CD4-positive, alpha-beta memory T cell (primary cell): ENCODE measurements around the gene STX8. TPM values are rescaled to one million over a fixed set of nuclear protein-coding genes. Genes with fewer than 3 reads are reported as not detected.

Experiments
- CTCF ChIA-PET: fragments of 350-600 bp; sonication (Branson Sonifier 250); formaldehyde crosslinking; loops from one replicate; lab custom pipeline; 2021; ENCODE audit warnings: inconsistent platforms; ENCODE audit not compliant: partially characterized antibody; lab: Charles Lee
- POLR2A ChIA-PET: fragments of 350-600 bp; sonication (Branson Sonifier 250); formaldehyde crosslinking; loops from one replicate; lab custom pipeline; 2021; ENCODE audit not compliant: partially characterized antibody; lab: Charles Lee
- DNase-seq, 5 donors: peaks; one replicate each; pipeline versions ENCODE4 v3.0.0 to v3.0.0-alpha.2; 2020 to 2022; ENCODE audit warnings: mixed read lengths in 1 of 5
- H3K27ac ChIP-seq: one replicate; pipeline ENCODE4 v1.7.0; 2013; ENCODE audit warnings: low read depth, low read length
- H3K27me3 ChIP-seq: 2 replicates; pipeline ENCODE4 v1.7.0; 2013; ENCODE audit warnings: mild to moderate bottlenecking, low read length, moderate library complexity; ENCODE audit not compliant: insufficient read depth
- H3K36me3 ChIP-seq: 2 replicates; pipeline ENCODE4 v1.7.0; 2013; ENCODE audit warnings: mild to moderate bottlenecking, low read length, moderate library complexity; ENCODE audit not compliant: insufficient read depth
- H3K4me1 ChIP-seq: 2 replicates; pipeline ENCODE4 v1.7.0; 2013; ENCODE audit warnings: mild to moderate bottlenecking, low read length, moderate library complexity; ENCODE audit not compliant: insufficient read depth
- H3K4me3 ChIP-seq, 2 donors: one replicate each; pipeline ENCODE4 v1.7.0; 2013; ENCODE audit warnings: low read length in 2 of 2, mild to moderate bottlenecking in 1 of 2
- H3K9me3 ChIP-seq, 2 donors: one replicate each; pipeline ENCODE4 v1.7.0; 2013; ENCODE audit warnings: low read length in 2 of 2, control low read depth in 1 of 2; ENCODE audit not compliant: control insufficient read depth in 1 of 2
- H3K27ac Mint-ChIP-seq, 7 donors: one replicate each; pipeline ENCODE4 v1.8.0; 2020 to 2021; ENCODE audit warnings: mixed read lengths in 7 of 7, mild to moderate bottlenecking in 6 of 7, inconsistent platforms in 3 of 7, moderate library complexity in 3 of 7
- H3K27me3 Mint-ChIP-seq, 2 donors: one replicate each; pipeline ENCODE4 v1.8.0; 2020 to 2021; ENCODE audit warnings: mixed read lengths in 2 of 2
- H3K36me3 Mint-ChIP-seq, 2 donors: one replicate each; pipeline ENCODE4 v1.8.0; 2020 to 2021; ENCODE audit warnings: mixed read lengths in 2 of 2, inconsistent platforms in 1 of 2, mild to moderate bottlenecking in 1 of 2
- H3K4me1 Mint-ChIP-seq, 4 donors: one replicate each; pipeline ENCODE4 v1.8.0; 2020 to 2021; ENCODE audit warnings: mixed read lengths in 4 of 4, mild to moderate bottlenecking in 1 of 4
- H3K4me3 Mint-ChIP-seq, 8 donors: one replicate each; pipeline ENCODE4 v1.8.0; 2020 to 2021; ENCODE audit warnings: mixed read lengths in 8 of 8, mild to moderate bottlenecking in 7 of 8, moderate library complexity in 6 of 8, inconsistent platforms in 3 of 8
- H3K9me3 Mint-ChIP-seq, 8 donors: one replicate each; pipeline ENCODE4 v1.8.0; 2020 to 2021; ENCODE audit warnings: mixed read lengths in 8 of 8, mild to moderate bottlenecking in 5 of 8, inconsistent platforms in 3 of 8, moderate library complexity in 1 of 8
- intact Hi-C: fragments of 100-400 bp; cut with micrococcal nuclease; formaldehyde crosslinking; loops from one replicate; pipeline ENCODE4 v1.15.1; 2023
- polyA plus RNA-seq, 2 donors: library from polyadenylated mRNA; unstranded; fragments of 300-500 nt; fragmentation: Illumina TruSeq; gene quantifications; one replicate each; pipeline ENCODE4 v1.2.3, GENCODE V29; 2021
- total RNA-seq, 2 experiments: library from RNA; stranded (reverse); gene quantifications; one replicate each; pipeline ENCODE4 v1.2.3, GENCODE V29; 2021

The STX8 gene
- total and polyA plus RNA-seq, 4 experiments from 2014 or later, result 54.2 to 206 (median 108) TPM

- Histone ChIP-seq H3K27ac (no peak overlapping the region), H3K4me1 (no peaks in the 10 kb centered on the region), H3K27me3 (no peaks in the 10 kb centered on the region), H3K4me3 (no peak overlapping the region), H3K9me3 (no peaks in the 10 kb centered on the region), H3K36me3 (peaks cover 4% of the 10 kb centered on the region)
- POLR2A ChIA-PET, result no interaction called here
- Mint-ChIP-seq H3K36me3 (peaks cover 10 to 22% of the 10 kb centered on the region in 2 donors), H3K4me1 (peaks cover 0 to 3% (median 0%) of the 10 kb centered on the region in 4 donors), H3K27ac (peak overlapping the region in 3 of 7 donors; percentile 3 to 66 (median 39)), H3K9me3 (peaks cover 0 to 2% (median 0%) of the 10 kb centered on the region in 8 donors), H3K4me3 (no peak overlapping the region), H3K27me3 (no peaks in the 10 kb centered on the region)
- no peak for DNase-seq
- intact Hi-C loops, result no loop called here
- CTCF ChIA-PET, result no interaction called here
These were observed 95.7 kb downstream of the STX8 start for GRCh38 chr17:9479964-9480363.

GRCh38 chr17:9478889-9479288 lies 96.7 kb downstream of the STX8 start:
- Mint-ChIP-seq H3K36me3 (peaks cover 10 to 18% of the 10 kb centered on the region in 2 donors), H3K27me3 (no peaks in the 10 kb centered on the region), H3K4me1 (peaks cover 0 to 3% (median 0%) of the 10 kb centered on the region in 4 donors), H3K4me3 (no peak overlapping the region), H3K27ac (peak overlapping the region in 1 of 7 donors; percentile 75), H3K9me3 (peaks cover 0 to 2% (median 0%) of the 10 kb centered on the region in 8 donors)
- Histone ChIP-seq H3K4me1 (no peaks in the 10 kb centered on the region), H3K27me3 (no peaks in the 10 kb centered on the region), H3K4me3 (no peak overlapping the region), H3K9me3 (no peaks in the 10 kb centered on the region), H3K36me3 (peaks cover 4% of the 10 kb centered on the region), H3K27ac (no peak overlapping the region)
- intact Hi-C loops, result no loop called here
- ChIA-PET POLR2A (no interaction called here), CTCF (no interaction called here)
- no peak for DNase-seq

GRCh38 chr17:9475101-9475658 lies 100.4 kb downstream of the STX8 start:
- H3K4me1 Mint-ChIP-seq, result peaks cover 8 to 24% (median 18%) of the 10 kb centered on the region in 4 donors
- ChIA-PET CTCF (interaction anchor here (0.7 to 0.8 kb wide), 2 partner anchors 14 to 100 kb away, joined by 3 read pairs; no protein-coding TSS in a partner anchor), POLR2A (interaction anchor here (1.6 kb wide), 1 partner anchor 10 kb away, joined by 5 read pairs; no protein-coding TSS in a partner anchor)
- no peaks in the 10 kb centered on the region for H3K36me3 ChIP-seq
- peaks cover 6 to 13% of the 10 kb centered on the region in 2 donors for H3K36me3 Mint-ChIP-seq
- peak overlapping the region in 3 of 7 donors; percentile 37 to 58 (median 42) for H3K27ac Mint-ChIP-seq
- intact Hi-C loops, result no loop called here
- no peaks in the 10 kb centered on the region for H3K27me3 ChIP-seq
- no peak overlapping the region for H3K4me3 Mint-ChIP-seq
- no peak for DNase-seq
- peaks cover 0 to 2% (median 0%) of the 10 kb centered on the region in 8 donors for H3K9me3 Mint-ChIP-seq
- peaks cover 25% of the 10 kb centered on the region for H3K4me1 ChIP-seq
- no peaks in the 10 kb centered on the region for H3K27me3 Mint-ChIP-seq
- no peak overlapping the region for H3K27ac ChIP-seq
- no peak overlapping the region for H3K4me3 ChIP-seq
- no peaks in the 10 kb centered on the region for H3K9me3 ChIP-seq

GRCh38 chr17:9473711-9474110 lies 101.9 kb downstream of the STX8 start:
- Mint-ChIP-seq H3K36me3 (peaks cover 6 to 11% of the 10 kb centered on the region in 2 donors), H3K4me3 (no peak overlapping the region), H3K27ac (peak overlapping the region in 3 of 7 donors; percentile 1 to 86 (median 44)), H3K4me1 (peaks cover 23 to 39% (median 33%) of the 10 kb centered on the region in 4 donors), H3K27me3 (no peaks in the 10 kb centered on the region), H3K9me3 (no peaks in the 10 kb centered on the region)
- intact Hi-C loops, result no loop called here
- ChIA-PET POLR2A (no interaction called here), CTCF (no interaction called here)
- Histone ChIP-seq H3K4me3 (no peak overlapping the region), H3K36me3 (no peaks in the 10 kb centered on the region), H3K27me3 (no peaks in the 10 kb centered on the region), H3K4me1 (peaks cover 40% of the 10 kb centered on the region), H3K27ac (no peak overlapping the region), H3K9me3 (no peaks in the 10 kb centered on the region)
- no peak for DNase-seq

- Histone ChIP-seq H3K36me3 (no peaks in the 10 kb centered on the region), H3K9me3 (no peaks in the 10 kb centered on the region), H3K4me3 (no peak overlapping the region), H3K27me3 (no peaks in the 10 kb centered on the region), H3K27ac (no peak overlapping the region), H3K4me1 (peaks cover 45% of the 10 kb centered on the region)
- intact Hi-C loops, result no loop called here
- DNase-seq, result no peak
- no peak overlapping the region for H3K4me3 Mint-ChIP-seq
- CTCF ChIA-PET, result interaction anchor here (0.5 kb wide), 1 partner anchor 50 kb away, joined by 3 read pairs; no protein-coding TSS in a partner anchor
- no peaks in the 10 kb centered on the region for H3K9me3 Mint-ChIP-seq
- no peaks in the 10 kb centered on the region for H3K27me3 Mint-ChIP-seq
- H3K36me3 Mint-ChIP-seq, result peaks cover 6 to 11% of the 10 kb centered on the region in 2 donors
- POLR2A ChIA-PET, result no interaction called here
- H3K27ac Mint-ChIP-seq, result peak overlapping the region; percentile 73 to 88 (median 81)
- H3K4me1 Mint-ChIP-seq, result peaks cover 23 to 42% (median 35%) of the 10 kb centered on the region in 4 donors
These were observed 103.1 kb downstream of the STX8 start for GRCh38 chr17:9472541-9472940.

- H3K27me3 ChIP-seq, result no peaks in the 10 kb centered on the region
- H3K27ac ChIP-seq, result no peak overlapping the region
- H3K36me3 ChIP-seq, result no peaks in the 10 kb centered on the region
- CTCF ChIA-PET, result interaction anchor here (0.5 kb wide), 1 partner anchor 50 kb away, joined by 3 read pairs; no protein-coding TSS in a partner anchor
- no peak for DNase-seq
- no peak overlapping the region for H3K4me3 ChIP-seq
- Mint-ChIP-seq H3K9me3 (no peaks in the 10 kb centered on the region), H3K4me1 (peaks cover 23 to 42% (median 35%) of the 10 kb centered on the region in 4 donors), H3K36me3 (peaks cover 6 to 11% of the 10 kb centered on the region in 2 donors), H3K27me3 (no peaks in the 10 kb centered on the region), H3K4me3 (peak overlapping the region in 3 of 8 donors; percentile 4 to 58 (median 34)), H3K27ac (peak overlapping the region; percentile 77 to 88 (median 81))
- H3K4me1 ChIP-seq, result peaks cover 45% of the 10 kb centered on the region
- POLR2A ChIA-PET, result no interaction called here
- no peaks in the 10 kb centered on the region for H3K9me3 ChIP-seq
- intact Hi-C loops, result no loop called here
These were observed 103.5 kb downstream of the STX8 start for GRCh38 chr17:9472094-9472493.

GRCh38 chr17:9470171-9470570 lies 105.4 kb downstream of the STX8 start:
- Histone ChIP-seq H3K4me1 (peaks cover 47% of the 10 kb centered on the region), H3K36me3 (no peaks in the 10 kb centered on the region), H3K4me3 (peak overlapping the region in 1 of 2 donors; percentile 0), H3K27ac (peak overlapping the region; percentile 43), H3K9me3 (no peaks in the 10 kb centered on the region), H3K27me3 (no peaks in the 10 kb centered on the region)
- POLR2A ChIA-PET, result interaction anchor here (0.7 kb wide), 1 partner anchor 18 kb away, joined by 3 read pairs; no protein-coding TSS in a partner anchor
- peak overlapping the region; percentile 36 to 79 (median 69) for H3K4me3 Mint-ChIP-seq
- intact Hi-C loops, result no loop called here
- H3K27me3 Mint-ChIP-seq, result no peaks in the 10 kb centered on the region
- peak overlapping the region; percentile 77 to 95 (median 83) for H3K27ac Mint-ChIP-seq
- CTCF ChIA-PET, result interaction anchor here (0.7 to 1.1 kb wide), 3 partner anchors 23 to 64 kb away, joined by 3 to 4 read pairs (median 4); no protein-coding TSS in a partner anchor
- H3K9me3 Mint-ChIP-seq, result no peaks in the 10 kb centered on the region
- H3K36me3 Mint-ChIP-seq, result peaks cover 4 to 7% of the 10 kb centered on the region in 2 donors
- peaks cover 25 to 46% (median 40%) of the 10 kb centered on the region in 4 donors for H3K4me1 Mint-ChIP-seq
- DNase-seq, result peak in 4 of 5 donors; percentile 35 to 48 (median 42)
